ENCODE data around the gene SSTR5.

- TF ChIP-seq CTCF (IDR thresholded peaks at IDR 0.05) (no peak), POLR2A (IDR thresholded peaks at IDR 0.05) (no peak)
Observed at GRCh38 chr16:1028524-1029258, 43.9 kb upstream of the SSTR5 start.

Data from uterus (tissue), 2 donors.